WTC11 (cell line): ENCODE data around the gene COL5A1. TPM values are rescaled to one million over a fixed set of nuclear protein-coding genes. Genes with fewer than 3 reads are reported as not detected.

Source experiments
- ATAC-seq: fragments of 200-7000 bp; cut with Tn5 transposase; 2 replicates; pipeline ENCODE4 v1.10.0; 2021; ENCODE audit warnings: mild to moderate bottlenecking, moderate library complexity
- CTCF ChIA-PET: fragments of 300-600 bp; sonication (Branson Sonifier 250); formaldehyde crosslinking; loops from one replicate; lab custom pipeline; 2021; ENCODE audit warnings: antibody characterized with exemption; lab: Charles Lee
- POLR2A ChIA-PET: fragments of 350-600 bp; sonication (Branson Sonifier 250); formaldehyde crosslinking; loops from one replicate; lab custom pipeline; 2021; ENCODE audit warnings: antibody characterized with exemption; lab: Charles Lee
- DNase-seq: peaks from one replicate; pipeline ENCODE4 v3.0.0; 2021; ENCODE audit warnings: low spot score
- H3K27ac Mint-ChIP-seq: 2 replicates; pipeline ENCODE4 v1.8.0; 2021; ENCODE audit warnings: mixed read lengths
- H3K27me3 Mint-ChIP-seq: 2 replicates; pipeline ENCODE4 v1.8.0; 2021; ENCODE audit warnings: low read depth, mild to moderate bottlenecking, moderate library complexity, mixed read lengths
- H3K36me3 Mint-ChIP-seq: 2 replicates; pipeline ENCODE4 v1.8.0; 2021; ENCODE audit warnings: mixed read lengths
- H3K4me1 Mint-ChIP-seq: 2 replicates; pipeline ENCODE4 v1.8.0; 2022; ENCODE audit warnings: mixed read lengths
- H3K4me3 Mint-ChIP-seq: 2 replicates; pipeline ENCODE4 v1.8.0; 2021; ENCODE audit warnings: mild to moderate bottlenecking, moderate library complexity, mixed read lengths
- H3K9me3 Mint-ChIP-seq: 2 replicates; pipeline ENCODE4 v1.8.0; 2021; ENCODE audit warnings: mixed read lengths
- ARID4B ChIP-seq: sonication (generic); formaldehyde crosslinking; IDR thresholded peaks from 2 replicates; pipeline ENCODE4 v1.8.0; 2023; ENCODE audit warnings: missing genetic modification reagents, mild to moderate bottlenecking, borderline replicate concordance
- ATF1 ChIP-seq: sonication (generic); formaldehyde crosslinking; IDR thresholded peaks from 2 replicates; pipeline ENCODE4 v1.8.1; 2023; ENCODE audit warnings: mild to moderate bottlenecking, moderate library complexity, missing genetic modification reagents
- EMX1 ChIP-seq: fragments of 250-450 bp; sonication (Bioruptor Pico); IDR thresholded peaks from 2 replicates; pipeline ENCODE4 v1.8.0; 2021; ENCODE audit warnings: mild to moderate bottlenecking
- ETV6 ChIP-seq: sonication (generic); formaldehyde crosslinking; IDR thresholded peaks from 2 replicates; pipeline ENCODE4 v1.8.1; 2022; ENCODE audit warnings: mild to moderate bottlenecking, missing genetic modification reagents
- FOXP1 ChIP-seq: sonication (generic); formaldehyde crosslinking; IDR thresholded peaks from 2 replicates; pipeline ENCODE4 v1.8.0; 2022; ENCODE audit warnings: missing genetic modification reagents, mild to moderate bottlenecking, moderate library complexity, borderline replicate concordance
- GTF2I ChIP-seq: fragments of 250-450 bp; sonication (Bioruptor Pico); conservative IDR thresholded peaks from 2 replicates; pipeline ENCODE4 v1.4.0; 2021; ENCODE audit warnings: mild to moderate bottlenecking
- HMGA2 ChIP-seq: fragments of 250-450 bp; sonication (Bioruptor Pico); IDR thresholded peaks from 2 replicates; pipeline ENCODE4 v1.4.0; 2021; ENCODE audit warnings: mild to moderate bottlenecking, moderate library complexity
- KAT7 ChIP-seq: sonication (generic); formaldehyde crosslinking; IDR thresholded peaks from 2 replicates; pipeline ENCODE4 v1.8.1; 2023; ENCODE audit warnings: missing genetic modification reagents, mild to moderate bottlenecking, borderline replicate concordance
- MXD4 ChIP-seq: fragments of 250-450 bp; sonication (Bioruptor Pico); IDR thresholded peaks from 2 replicates; pipeline ENCODE4 v1.8.0; 2021; ENCODE audit warnings: mild to moderate bottlenecking, moderate library complexity, borderline replicate concordance
- MYBL2 ChIP-seq: sonication (generic); formaldehyde crosslinking; IDR thresholded peaks from 2 replicates; pipeline ENCODE4 v1.8.1; 2023; ENCODE audit warnings: mild to moderate bottlenecking, moderate library complexity, missing genetic modification reagents
- PREB ChIP-seq: sonication (generic); formaldehyde crosslinking; IDR thresholded peaks from 2 replicates; pipeline ENCODE4 v1.8.1; 2022; ENCODE audit warnings: mild to moderate bottlenecking, missing genetic modification reagents, moderate library complexity, borderline replicate concordance
- PRRX2 ChIP-seq: fragments of 250-450 bp; sonication (Bioruptor Pico); IDR thresholded peaks from 2 replicates; pipeline ENCODE4 v1.8.0; 2021; ENCODE audit warnings: mild to moderate bottlenecking
- SMAD4 ChIP-seq: sonication (generic); formaldehyde crosslinking; IDR thresholded peaks from 2 replicates; pipeline ENCODE4 v1.8.0; 2022; ENCODE audit warnings: mild to moderate bottlenecking, missing genetic modification reagents
- SOX15 ChIP-seq: fragments of 250-450 bp; sonication (Bioruptor Pico); IDR thresholded peaks from 2 replicates; pipeline ENCODE4 v1.9.0; 2021; ENCODE audit warnings: mild to moderate bottlenecking
- SP1 ChIP-seq: sonication (generic); formaldehyde crosslinking; conservative IDR thresholded peaks from 2 replicates; pipeline ENCODE4 v1.8.1; 2022; ENCODE audit warnings: missing genetic modification reagents
- ZNF263 ChIP-seq: sonication (generic); formaldehyde crosslinking; IDR thresholded peaks from 2 replicates; pipeline ENCODE4 v1.8.1; 2022; ENCODE audit warnings: low read depth, mild to moderate bottlenecking, moderate library complexity, missing genetic modification reagents
- ZNF281 ChIP-seq: sonication (generic); formaldehyde crosslinking; IDR thresholded peaks from 2 replicates; pipeline ENCODE4 v1.8.0; 2023; ENCODE audit warnings: mild to moderate bottlenecking, missing genetic modification reagents
- ZNF396 ChIP-seq: fragments of 250-450 bp; sonication (Bioruptor Pico); IDR thresholded peaks from 2 replicates; pipeline ENCODE4 v1.8.0; 2021; ENCODE audit warnings: mild to moderate bottlenecking, moderate library complexity, borderline replicate concordance
- ZNF423 ChIP-seq: fragments of 250-450 bp; sonication (Bioruptor Pico); IDR thresholded peaks from 2 replicates; pipeline ENCODE4 v2.1.2; 2022; ENCODE audit warnings: mild to moderate bottlenecking, moderate library complexity
- ZNF671 ChIP-seq: fragments of 250-450 bp; sonication (Bioruptor Pico); IDR thresholded peaks from 2 replicates; pipeline ENCODE4 v1.8.0; 2021; ENCODE audit warnings: mild to moderate bottlenecking
- total RNA-seq: library from RNA; stranded (reverse); gene quantifications from 3 replicates; pipeline ENCODE4 v1.2.3, GENCODE V29; 2021
- TF ChIP-seq, protein P1 (sequence below): sonication (generic); formaldehyde crosslinking; IDR thresholded peaks from 2 replicates; pipeline ENCODE4 v1.8.1; 2022; ENCODE audit warnings: mild to moderate bottlenecking, moderate library complexity, missing genetic modification reagents
- TF ChIP-seq, protein P2 (sequence below): fragments of 250-450 bp; sonication (Bioruptor Pico); IDR thresholded peaks from 2 replicates; pipeline ENCODE4 v1.8.0; 2021; ENCODE audit warnings: mild to moderate bottlenecking
- TF ChIP-seq, protein P3 (sequence below): fragments of 250-450 bp; sonication (Bioruptor Pico); IDR thresholded peaks from 2 replicates; pipeline ENCODE4 v1.9.0; 2021; ENCODE audit warnings: mild to moderate bottlenecking

The COL5A1 gene
- total RNA-seq, 1 experiment from 2014 or later = 13.5 TPM

GRCh38 chr9:134722120-134722701 lies 80.6 kb downstream of the COL5A1 start (continued):
- no peak for TF ChIP-seq PREB (CRISPR knock-in tag)
- no peak for TF ChIP-seq HMGA2 (CRISPR knock-in tag)
- TF ChIP-seq ATF1 (CRISPR knock-in tag) = no peak
- TF ChIP-seq ZNF263 (CRISPR knock-in tag) = no peak
- no peak for TF ChIP-seq SOX15 (CRISPR knock-in tag)
- TF ChIP-seq, protein P1, sequence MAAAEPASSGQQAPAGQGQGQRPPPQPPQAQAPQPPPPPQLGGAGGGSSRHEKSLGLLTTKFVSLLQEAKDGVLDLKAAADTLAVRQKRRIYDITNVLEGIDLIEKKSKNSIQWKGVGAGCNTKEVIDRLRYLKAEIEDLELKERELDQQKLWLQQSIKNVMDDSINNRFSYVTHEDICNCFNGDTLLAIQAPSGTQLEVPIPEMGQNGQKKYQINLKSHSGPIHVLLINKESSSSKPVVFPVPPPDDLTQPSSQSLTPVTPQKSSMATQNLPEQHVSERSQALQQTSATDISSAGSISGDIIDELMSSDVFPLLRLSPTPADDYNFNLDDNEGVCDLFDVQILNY = no peak
- TF ChIP-seq PRRX2 (CRISPR knock-in tag) = no peak

DNA sequence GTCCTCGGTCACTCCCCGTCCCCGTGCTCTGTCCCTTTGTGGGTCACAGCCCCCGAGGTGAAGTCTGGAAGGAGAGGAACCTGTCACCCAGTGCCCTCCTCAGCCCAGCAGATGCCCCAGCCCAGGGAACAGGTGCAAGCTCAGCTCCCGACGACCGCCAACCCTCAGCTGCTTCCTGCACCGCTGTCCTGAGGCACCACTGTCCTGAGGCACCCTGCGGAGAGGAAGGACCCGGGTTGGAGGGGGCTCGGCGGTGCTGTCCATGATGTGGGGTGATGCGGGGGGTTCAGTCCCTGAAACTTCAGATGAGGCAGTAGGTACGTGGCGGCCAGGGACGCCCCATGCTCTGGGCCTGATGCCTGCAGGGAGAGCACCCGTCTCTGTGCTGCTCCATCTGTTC lies 81.4 kb downstream of the COL5A1 start:
- Mint-ChIP-seq H3K27ac (no peak overlapping the region), H3K4me1 (peaks cover 3% of the 10 kb centered on the region; the same call in 1 of the 2 replicates), H3K9me3 (no peaks in the 10 kb centered on the region), H3K27me3 (no peaks in the 10 kb centered on the region), H3K36me3 (no peaks in the 10 kb centered on the region), H3K4me3 (no peak overlapping the region)
- ChIA-PET POLR2A (no interaction called here), CTCF (interaction anchor here (1.7 to 2.2 kb wide), 2 partner anchors 16 to 34 kb away, joined by 4 to 10 read pairs; no protein-coding TSS in a partner anchor)
- DNase-seq (no peak), ATAC-seq (no peak)
- no peak for TF ChIP-seq MYBL2 (CRISPR knock-in tag)
- no peak for TF ChIP-seq GTF2I (CRISPR knock-in tag)
- TF ChIP-seq EMX1 = no peak
- TF ChIP-seq KAT7 (CRISPR knock-in tag) = no peak
- no peak for TF ChIP-seq FOXP1 (CRISPR knock-in tag)
- no peak for TF ChIP-seq SP1 (CRISPR knock-in tag)
- no peak for TF ChIP-seq ZNF423 (CRISPR knock-in tag)
- TF ChIP-seq MXD4 (CRISPR knock-in tag) = no peak
- no peak for TF ChIP-seq ZNF281
- no peak for TF ChIP-seq ZNF671 (CRISPR knock-in tag)
- TF ChIP-seq, all 79 proteins: peak for 0

DNA sequence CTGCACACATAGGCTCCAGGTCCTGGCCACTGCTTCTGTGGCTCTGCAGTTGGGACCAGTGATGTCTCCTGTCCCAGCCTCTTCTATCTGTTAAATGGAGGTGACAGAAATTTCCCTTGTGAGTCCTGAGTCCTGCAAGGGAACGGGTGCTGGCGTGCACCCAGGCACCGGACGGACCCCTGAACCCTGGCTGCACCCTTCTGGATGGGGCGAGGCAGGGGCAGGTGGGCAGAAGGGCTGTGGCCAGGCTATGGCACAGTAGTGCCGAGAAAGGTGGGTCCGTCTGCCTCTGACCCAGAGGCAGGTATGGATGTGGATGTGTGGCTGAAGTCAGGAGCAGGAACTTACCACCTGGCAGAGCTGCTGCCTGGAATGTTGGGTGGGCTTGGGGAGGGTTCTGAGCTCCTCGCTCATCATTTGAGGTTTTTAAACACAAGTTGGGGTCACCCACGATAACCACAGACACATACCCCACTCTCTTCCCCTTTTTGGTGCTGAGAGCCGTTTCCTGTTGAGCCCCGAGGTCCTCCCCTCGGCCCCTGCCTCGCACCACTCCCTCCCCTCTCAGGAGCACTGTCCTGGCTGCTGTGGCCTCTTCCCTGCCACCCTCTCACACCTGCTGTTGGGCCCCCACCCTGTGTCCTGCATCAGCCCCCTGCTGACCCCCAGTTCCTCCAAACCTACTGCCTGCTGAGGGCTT lies 82.0 kb downstream of the COL5A1 start:
- Mint-ChIP-seq H3K27me3 (no peaks in the 10 kb centered on the region), H3K4me3 (no peak overlapping the region), H3K9me3 (no peaks in the 10 kb centered on the region), H3K27ac (no peak overlapping the region), H3K36me3 (0 out of 2 replicates have a peak, but pooled peaks cover 3% of the 10 kb centered on the region), H3K4me1 (peaks cover 3% of the 10 kb centered on the region; the same call in 1 of the 2 replicates)
- CTCF ChIA-PET = interaction anchor here (0.6 to 2.2 kb wide), 3 partner anchors 16 to 978 kb away, joined by 3 to 10 read pairs (median 4); no protein-coding TSS in a partner anchor
- DNase-seq = no peak
- ATAC-seq = no peak
- POLR2A ChIA-PET = no interaction called here
- TF ChIP-seq SMAD4 (CRISPR knock-in tag) (no peak), ARID4B (CRISPR knock-in tag) (no peak), ZNF396 (CRISPR knock-in tag) (no peak), ETV6 (CRISPR knock-in tag) (no peak), KAT7 (CRISPR knock-in tag) (no peak)
- TF ChIP-seq, protein P2, sequence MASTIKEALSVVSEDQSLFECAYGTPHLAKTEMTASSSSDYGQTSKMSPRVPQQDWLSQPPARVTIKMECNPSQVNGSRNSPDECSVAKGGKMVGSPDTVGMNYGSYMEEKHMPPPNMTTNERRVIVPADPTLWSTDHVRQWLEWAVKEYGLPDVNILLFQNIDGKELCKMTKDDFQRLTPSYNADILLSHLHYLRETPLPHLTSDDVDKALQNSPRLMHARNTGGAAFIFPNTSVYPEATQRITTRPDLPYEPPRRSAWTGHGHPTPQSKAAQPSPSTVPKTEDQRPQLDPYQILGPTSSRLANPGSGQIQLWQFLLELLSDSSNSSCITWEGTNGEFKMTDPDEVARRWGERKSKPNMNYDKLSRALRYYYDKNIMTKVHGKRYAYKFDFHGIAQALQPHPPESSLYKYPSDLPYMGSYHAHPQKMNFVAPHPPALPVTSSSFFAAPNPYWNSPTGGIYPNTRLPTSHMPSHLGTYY = no peak
- TF ChIP-seq, protein P3, sequence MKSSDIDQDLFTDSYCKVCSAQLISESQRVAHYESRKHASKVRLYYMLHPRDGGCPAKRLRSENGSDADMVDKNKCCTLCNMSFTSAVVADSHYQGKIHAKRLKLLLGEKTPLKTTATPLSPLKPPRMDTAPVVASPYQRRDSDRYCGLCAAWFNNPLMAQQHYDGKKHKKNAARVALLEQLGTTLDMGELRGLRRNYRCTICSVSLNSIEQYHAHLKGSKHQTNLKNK (CRISPR knock-in tag) = no peak
